Measurements from ENCODE around the gene FKBP2.

Gene FKBP2

GRCh38 chr11:64286801-64287159 lies 45.9 kb downstream of the FKBP2 start:
- no peak for DNase-seq

GRCh38 chr11:64287676-64288352 lies 46.9 kb downstream of the FKBP2 start:
- DNase-seq: no peak

- DNase-seq: no peak
These were observed 47.5 kb downstream of the FKBP2 start for GRCh38 chr11:64288353-64288750.

- no peak for DNase-seq
These were observed 48.2 kb downstream of the FKBP2 start for GRCh38 chr11:64289002-64289564.

GRCh38 chr11:64290352-64291261 lies 49.7 kb downstream of the FKBP2 start:
- no peak for DNase-seq

GRCh38 chr11:64291262-64291751 lies 50.4 kb downstream of the FKBP2 start, which contains the start of gene KCNK4:
Gene KCNK4 (plus strand): TSS chr11:64291302. CDS start chr11:64293019, 1,717 bp downstream.
- DNase-seq: no peak

GRCh38 chr11:64291752-64292459 lies 51.0 kb downstream of the FKBP2 start:
- DNase-seq: no peak

- DNase-seq: no peak
These were observed 51.8 kb downstream of the FKBP2 start for GRCh38 chr11:64292460-64293254.
